Smooth muscle cell (in vitro differentiated cells): ENCODE results near the gene FBXO31. TPM values are rescaled to one million over a fixed set of nuclear protein-coding genes. Genes with fewer than 3 reads are reported as not detected.

Experiments
- DNase-seq: peaks from one replicate; lab custom pipeline; 2025; ENCODE audit not compliant: unreplicated experiment; lab: John Stamatoyannopoulos, UW
- H2AFZ ChIP-seq: fragments of 200-600 bp; sonication (generic); 2 replicates; pipeline ENCODE4 v1.6.0; 2016; ENCODE audit warnings: antibody characterized with exemption, low read depth, mild to moderate bottlenecking
- H3F3A ChIP-seq: fragments of 200-600 bp; sonication (generic); 2 replicates; pipeline ENCODE4 v1.6.0; 2017; ENCODE audit warnings: antibody characterized with exemption, low read depth
- H3K27ac ChIP-seq: fragments of 200-600 bp; sonication (generic); 2 replicates; pipeline ENCODE4 v1.5.1; 2016; ENCODE audit warnings: low read depth, mild to moderate bottlenecking
- H3K27me3 ChIP-seq: fragments of 200-600 bp; sonication (generic); 2 replicates; pipeline ENCODE4 v1.6.1; 2016; ENCODE audit warnings: low read depth, mild to moderate bottlenecking
- H3K36me3 ChIP-seq: fragments of 200-600 bp; sonication (generic); 2 replicates; pipeline ENCODE4 v1.5.1; 2016; ENCODE audit warnings: low read depth
- H3K4me1 ChIP-seq: fragments of 200-600 bp; sonication (generic); 2 replicates; pipeline ENCODE4 v1.5.1; 2016; ENCODE audit warnings: low read depth
- H3K4me2 ChIP-seq: fragments of 200-600 bp; sonication (generic); 2 replicates; pipeline ENCODE4 v1.6.0; 2016; ENCODE audit warnings: mild to moderate bottlenecking
- H3K4me3 ChIP-seq: fragments of 200-600 bp; sonication (generic); 2 replicates; pipeline ENCODE4 v1.5.1; 2016; ENCODE audit warnings: mild to moderate bottlenecking
- H3K79me2 ChIP-seq: fragments of 200-600 bp; sonication (generic); 2 replicates; pipeline ENCODE4 v1.6.0; 2016; ENCODE audit warnings: low read depth, mild to moderate bottlenecking
- H3K9ac ChIP-seq: fragments of 200-600 bp; sonication (generic); 2 replicates; pipeline ENCODE4 v1.6.0; 2016; ENCODE audit warnings: low read depth
- H3K9me3 ChIP-seq: fragments of 200-600 bp; sonication (generic); replicated peaks from 2 replicates; pipeline ENCODE4 v1.5.1; 2016; ENCODE audit warnings: low read depth
- H4K20me1 ChIP-seq: fragments of 200-600 bp; sonication (generic); 2 replicates; pipeline ENCODE4 v1.6.0; 2016; ENCODE audit warnings: low read depth
- CTCF ChIP-seq: fragments of 200-600 bp; sonication (generic); IDR thresholded peaks from 2 replicates; pipeline ENCODE4 v1.5.1; 2017; ENCODE audit warnings: borderline replicate concordance, mild to moderate bottlenecking, antibody characterized with exemption; ENCODE audit not compliant: insufficient read depth, poor library complexity, severe bottlenecking
- WGBS: methylation state at CpG from one replicate; pipeline ENCODE4 v1.1.7; 2016; ENCODE audit warnings: low lambda C conversion rate; 5-methylcytosine and 5-hydroxymethylcytosine counted together
- polyA plus RNA-seq: library from polyadenylated mRNA; unstranded; fragments of >200 nt; fragmentation: Nextera tagmentation; extraction: Ambion mirVana; gene quantifications from 2 replicates; pipeline ENCODE4 v1.2.1, GENCODE V29; 2016
- total RNA-seq: library from RNA; depleted of rRNA; stranded (reverse); fragments of >200 nt; gene quantifications from 2 replicates; pipeline ENCODE4 v1.2.3, GENCODE V29; 2014

Gene FBXO31
- total and polyA plus RNA-seq, 2 experiments from 2014 or later: 13.9 to 25.6 TPM

GRCh38 chr16:87347932-87348615, 35.5 kb downstream of the FBXO31 start:
- no peak overlapping the region for H2AFZ ChIP-seq
- no peak overlapping the region for H3K27ac ChIP-seq
- H3K9me3 ChIP-seq: no peaks in the 10 kb centered on the region
- no peak for DNase-seq
- H3K4me2 ChIP-seq: no peak overlapping the region
- peaks cover 6% of the 10 kb centered on the region for H3K79me2 ChIP-seq
- peaks cover 81% of the 10 kb centered on the region for H4K20me1 ChIP-seq
- H3K9ac ChIP-seq: no peak overlapping the region
- no peak overlapping the region for H3K4me3 ChIP-seq
- TF ChIP-seq CTCF: no peak
- H3K27me3 ChIP-seq: no peaks in the 10 kb centered on the region
- H3F3A ChIP-seq: peaks cover 3% of the 10 kb centered on the region
- peaks cover 8% of the 10 kb centered on the region for H3K4me1 ChIP-seq
- H3K36me3 ChIP-seq: no peaks in the 10 kb centered on the region
- 90% methylated on average over 12 of the region's 13 CpGs for WGBS

- no peak overlapping the region for H2AFZ ChIP-seq
- H3F3A ChIP-seq: no peaks in the 10 kb centered on the region
- H3K9me3 ChIP-seq: no peaks in the 10 kb centered on the region
- H3K4me3 ChIP-seq: no peak overlapping the region
- H3K4me1 ChIP-seq: peaks cover 8% of the 10 kb centered on the region
- H3K27ac ChIP-seq: no peak overlapping the region
- H3K4me2 ChIP-seq: no peak overlapping the region
- DNase-seq: no peak
- no peak overlapping the region for H3K9ac ChIP-seq
- H4K20me1 ChIP-seq: peaks cover 67% of the 10 kb centered on the region
- H3K79me2 ChIP-seq: peaks cover 6% of the 10 kb centered on the region
- TF ChIP-seq CTCF: no peak
- no peaks in the 10 kb centered on the region for H3K36me3 ChIP-seq
- 97% methylated on average over 21 of the region's 21 CpGs for WGBS
- H3K27me3 ChIP-seq: no peaks in the 10 kb centered on the region
These were observed 37.0 kb downstream of the FBXO31 start for GRCh38 chr16:87346517-87347060.

DNA sequence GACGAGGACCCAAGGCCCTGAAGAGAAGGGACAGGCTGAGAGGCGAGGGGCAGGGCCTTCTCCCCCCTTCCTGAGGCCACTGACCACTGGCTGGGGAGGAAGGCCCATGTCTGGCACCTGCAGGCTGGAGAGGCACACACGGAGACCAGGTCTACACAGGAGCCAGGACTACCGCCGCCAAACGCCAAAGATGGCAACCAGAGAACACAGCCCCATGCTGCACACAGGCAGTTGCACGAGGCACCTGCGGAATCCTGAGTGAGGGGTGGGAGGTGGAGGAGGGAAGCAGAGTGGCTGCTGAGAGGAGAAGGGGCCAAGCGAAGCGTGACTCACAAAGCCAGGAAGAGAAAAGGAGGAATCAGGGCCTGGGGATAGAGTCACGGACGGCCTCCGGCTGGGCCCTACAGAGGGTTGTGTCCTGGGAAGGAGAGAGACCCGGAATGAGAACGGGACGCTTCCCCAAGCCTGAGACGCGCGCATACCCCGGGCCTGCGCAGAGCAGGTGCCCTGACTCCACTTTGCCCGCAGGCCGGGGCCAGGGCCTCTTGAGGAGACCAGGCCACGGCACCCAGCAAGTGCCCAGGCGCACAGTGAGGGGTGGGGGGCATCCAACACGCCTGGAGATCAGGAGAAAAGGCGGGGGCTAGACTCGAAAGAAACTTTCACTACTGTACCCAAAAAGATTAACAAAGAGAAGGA, 37.7 kb downstream of the FBXO31 start:
- Histone ChIP-seq H3K27ac (no peak overlapping the region), H4K20me1 (peaks cover 64% of the 10 kb centered on the region), H3F3A (no peaks in the 10 kb centered on the region), H3K36me3 (no peaks in the 10 kb centered on the region), H3K9me3 (no peaks in the 10 kb centered on the region), H3K27me3 (no peaks in the 10 kb centered on the region), H3K4me3 (no peak overlapping the region), H2AFZ (no peak overlapping the region), H3K79me2 (peaks cover 6% of the 10 kb centered on the region), H3K9ac (no peak overlapping the region), H3K4me2 (no peak overlapping the region), H3K4me1 (peaks cover 3% of the 10 kb centered on the region)
- 91% methylated on average over 28 of the region's 28 CpGs for WGBS
- no peak for DNase-seq
- no peak for TF ChIP-seq CTCF
